HG03442 (cell line): ENCODE measurements around the gene TDRD12.

ENCODE experiments used
- ATAC-seq: cut with Tn5 transposase; IDR thresholded peaks from one replicate; pipeline ENCODE4 v1.9.1; 2021; ENCODE audit warnings: mild to moderate bottlenecking, moderate library complexity; ENCODE audit not compliant: unreplicated experiment

The TDRD12 gene

GRCh38 chr19:32719611-32720059 lies at the start of gene TDRD12:
Gene TDRD12, plus strand, starts transcription at chr19:32719767. Its CDS starts 306 bp downstream, at chr19:32720073.
- ATAC-seq = no peak

GRCh38 chr19:32671883-32672593 lies 47.5 kb upstream of the TDRD12 start:
- ATAC-seq = no peak

GRCh38 chr19:32672841-32673240 lies 46.7 kb upstream of the TDRD12 start:
- ATAC-seq = no peak

GRCh38 chr19:32673573-32673972 lies 46.0 kb upstream of the TDRD12 start:
- ATAC-seq = no peak

- ATAC-seq = peak; percentile 10
Observed at GRCh38 chr19:32674153-32674930, 45.2 kb upstream of the TDRD12 start.

- peak; percentile 94 for ATAC-seq
Observed at GRCh38 chr19:32674931-32675719, 44.4 kb upstream of the TDRD12 start, which contains the start of gene ANKRD27. Gene ANKRD27, minus strand, starts transcription at chr19:32675180. Its CDS starts 16,165 bp downstream, at chr19:32659015.

GRCh38 chr19:32675720-32676185 lies 43.8 kb upstream of the TDRD12 start, which contains the start of gene RGS9BP:
Gene RGS9BP, plus strand, starts transcription at chr19:32675848. Its CDS starts 416 bp downstream, at chr19:32676264.
- peak; percentile 29 for ATAC-seq

- ATAC-seq = no peak
Observed at GRCh38 chr19:32676186-32676894, 43.2 kb upstream of the TDRD12 start.

- no peak for ATAC-seq
Observed at GRCh38 chr19:32676895-32677359, 42.6 kb upstream of the TDRD12 start.

GRCh38 chr19:32677657-32678056 lies 41.9 kb upstream of the TDRD12 start:
- ATAC-seq = no peak

- ATAC-seq = no peak
Observed at GRCh38 chr19:32680986-32681385, 38.6 kb upstream of the TDRD12 start.

GRCh38 chr19:32682317-32682716 lies 37.2 kb upstream of the TDRD12 start:
- ATAC-seq = no peak

- no peak for ATAC-seq
Observed at GRCh38 chr19:32686847-32687475, 32.6 kb upstream of the TDRD12 start.

GRCh38 chr19:32687681-32688080 lies 31.9 kb upstream of the TDRD12 start:
- no peak for ATAC-seq

- no peak for ATAC-seq
Observed at GRCh38 chr19:32688311-32688710, 31.3 kb upstream of the TDRD12 start.

GRCh38 chr19:32691291-32691951 lies 28.1 kb upstream of the TDRD12 start, which contains the start of gene NUDT19:
Gene NUDT19, plus strand, starts transcription at chr19:32691821. Its CDS starts 140 bp downstream, at chr19:32691961.
- ATAC-seq = peak; percentile 84

GRCh38 chr19:32691952-32692726 lies 27.4 kb upstream of the TDRD12 start:
- ATAC-seq = peak; percentile 47

- no peak for ATAC-seq
Observed at GRCh38 chr19:32692727-32693061, 26.9 kb upstream of the TDRD12 start.
